Parathyroid adenoma (tissue), 2 donors: ENCODE results near the gene GTF2A1L.
"Not testable (repeated sequence)": the region's sequence is repeated elsewhere in the genome, so short reads cannot be mapped to it uniquely, and the experiment has no call there.

Experiments used
- H2AFZ ChIP-seq: fragments of 300-600 bp; sonication (generic); one replicate; pipeline ENCODE4 v1.7.0; 2017; ENCODE audit warnings: antibody characterized with exemption, mild to moderate bottlenecking
- H3K27ac ChIP-seq: fragments of 300-600 bp; sonication (generic); one replicate; pipeline ENCODE4 v1.7.0; 2017
- H3K27me3 ChIP-seq: fragments of 300-600 bp; sonication (generic); one replicate; pipeline ENCODE4 v1.7.0; 2017; ENCODE audit warnings: low read length; ENCODE audit not compliant: control insufficient read depth, insufficient read depth
- H3K36me3 ChIP-seq: fragments of 300-600 bp; sonication (generic); one replicate; pipeline ENCODE4 v1.7.0; 2017; ENCODE audit warnings: low read length; ENCODE audit not compliant: control insufficient read depth, insufficient read depth
- H3K4me1 ChIP-seq: fragments of 300-600 bp; sonication (generic); one replicate; pipeline ENCODE4 v1.7.0; 2017; ENCODE audit warnings: control low read depth
- H3K4me2 ChIP-seq: fragments of 300-600 bp; sonication (generic); one replicate; pipeline ENCODE4 v1.7.0; 2017; ENCODE audit warnings: low read length
- H3K4me3 ChIP-seq: fragments of 300-600 bp; sonication (generic); one replicate; pipeline ENCODE4 v1.7.0; 2017; ENCODE audit warnings: low read depth, low read length
- H3K79me2 ChIP-seq: fragments of 300-600 bp; sonication (generic); one replicate; pipeline ENCODE4 v1.7.0; 2017; ENCODE audit warnings: control low read depth
- H3K9ac ChIP-seq: fragments of 300-600 bp; sonication (generic); one replicate; pipeline ENCODE4 v1.7.0; 2017; ENCODE audit warnings: mild to moderate bottlenecking
- H3K9me3 ChIP-seq: fragments of 300-600 bp; sonication (generic); one replicate; pipeline ENCODE4 v1.7.0; 2017; ENCODE audit warnings: low read length; ENCODE audit not compliant: control insufficient read depth
- TF ChIP-seq, protein P1 (sequence below): fragments of 300-600 bp; sonication (generic); IDR thresholded peaks from one replicate; pipeline ENCODE4 v1.7.0; 2017; ENCODE audit warnings: antibody characterized with exemption, mild to moderate bottlenecking
- donor health status: primary hyperparathyroidism.

GTF2A1L gene

DNA sequence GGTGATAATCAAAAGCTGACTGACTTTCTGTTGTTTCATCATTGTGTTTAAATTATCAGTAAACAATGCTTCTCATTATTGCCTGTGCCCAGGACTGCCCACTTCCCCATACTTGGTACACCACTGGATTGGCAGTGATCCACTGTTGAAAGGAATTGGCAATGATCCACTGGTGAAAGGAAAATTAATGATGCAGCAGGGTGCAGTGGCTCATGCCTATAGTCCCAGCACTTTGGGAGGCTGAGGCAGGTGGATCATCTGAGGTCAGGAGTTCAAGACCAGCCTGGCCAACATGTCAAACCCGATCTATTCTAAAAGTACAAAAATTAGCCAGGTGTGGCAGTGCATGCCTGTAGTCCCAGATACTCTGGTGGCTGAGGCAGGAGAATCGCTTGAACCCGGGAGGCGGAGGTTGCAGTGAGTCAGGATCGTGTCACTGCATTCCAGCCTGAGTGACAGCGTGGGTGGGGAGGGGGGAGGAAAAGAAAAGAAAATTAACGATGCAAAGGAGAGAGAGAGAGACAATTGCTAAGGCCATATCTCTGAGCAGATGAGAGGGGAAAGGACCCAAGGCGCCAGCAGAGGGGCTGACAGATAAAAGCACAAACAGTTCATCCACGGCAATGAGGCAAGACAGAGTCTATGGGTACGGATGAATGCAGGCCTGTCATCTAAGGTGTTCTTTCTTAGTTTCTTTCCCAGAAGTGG is 10.2 kb upstream of the GTF2A1L start:
- Histone ChIP-seq H3K79me2 (no peaks in the 10 kb centered on the region), H3K27ac (no peak overlapping the region), H3K4me2 (no peak overlapping the region), H3K36me3 (no peaks in the 10 kb centered on the region), H2AFZ (no peak overlapping the region), H3K27me3 (no peaks in the 10 kb centered on the region), H3K9me3 (no peaks in the 10 kb centered on the region), H3K9ac (no peak overlapping the region), H3K4me3 (no peak overlapping the region), H3K4me1 (no peaks in the 10 kb centered on the region)
- TF ChIP-seq, protein P1, sequence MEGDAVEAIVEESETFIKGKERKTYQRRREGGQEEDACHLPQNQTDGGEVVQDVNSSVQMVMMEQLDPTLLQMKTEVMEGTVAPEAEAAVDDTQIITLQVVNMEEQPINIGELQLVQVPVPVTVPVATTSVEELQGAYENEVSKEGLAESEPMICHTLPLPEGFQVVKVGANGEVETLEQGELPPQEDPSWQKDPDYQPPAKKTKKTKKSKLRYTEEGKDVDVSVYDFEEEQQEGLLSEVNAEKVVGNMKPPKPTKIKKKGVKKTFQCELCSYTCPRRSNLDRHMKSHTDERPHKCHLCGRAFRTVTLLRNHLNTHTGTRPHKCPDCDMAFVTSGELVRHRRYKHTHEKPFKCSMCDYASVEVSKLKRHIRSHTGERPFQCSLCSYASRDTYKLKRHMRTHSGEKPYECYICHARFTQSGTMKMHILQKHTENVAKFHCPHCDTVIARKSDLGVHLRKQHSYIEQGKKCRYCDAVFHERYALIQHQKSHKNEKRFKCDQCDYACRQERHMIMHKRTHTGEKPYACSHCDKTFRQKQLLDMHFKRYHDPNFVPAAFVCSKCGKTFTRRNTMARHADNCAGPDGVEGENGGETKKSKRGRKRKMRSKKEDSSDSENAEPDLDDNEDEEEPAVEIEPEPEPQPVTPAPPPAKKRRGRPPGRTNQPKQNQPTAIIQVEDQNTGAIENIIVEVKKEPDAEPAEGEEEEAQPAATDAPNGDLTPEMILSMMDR: no peak

DNA sequence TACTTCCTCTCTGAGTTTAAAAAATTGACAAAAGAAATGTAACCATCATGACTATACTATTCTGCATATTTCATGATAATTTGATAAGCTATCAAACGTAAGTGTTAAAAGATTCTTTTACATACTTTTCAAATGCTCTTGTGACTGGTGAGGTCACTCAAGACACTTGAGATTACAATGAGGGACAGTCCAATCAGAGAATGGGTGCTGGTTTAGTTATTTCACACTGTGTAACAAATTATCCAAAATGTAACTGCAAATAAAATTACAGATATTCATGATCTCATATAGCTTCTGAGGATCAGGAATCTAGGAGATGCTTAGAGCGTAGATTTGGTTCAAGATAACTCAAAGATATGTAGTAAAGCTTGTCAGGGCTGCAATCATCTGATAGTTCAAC is 4.4 kb upstream of the GTF2A1L start:
- no peak overlapping the region for H3K4me3 ChIP-seq
- H3K27ac ChIP-seq: no peak overlapping the region
- no peaks in the 10 kb centered on the region for H3K9me3 ChIP-seq
- no peaks in the 10 kb centered on the region for H3K36me3 ChIP-seq
- H3K27me3 ChIP-seq: no peaks in the 10 kb centered on the region
- H3K79me2 ChIP-seq: no peaks in the 10 kb centered on the region
- TF ChIP-seq, protein P1: no peak
- no peaks in the 10 kb centered on the region for H3K4me1 ChIP-seq
- H3K4me2 ChIP-seq: no peak overlapping the region
- no peak overlapping the region for H2AFZ ChIP-seq
- no peak overlapping the region for H3K9ac ChIP-seq

DNA sequence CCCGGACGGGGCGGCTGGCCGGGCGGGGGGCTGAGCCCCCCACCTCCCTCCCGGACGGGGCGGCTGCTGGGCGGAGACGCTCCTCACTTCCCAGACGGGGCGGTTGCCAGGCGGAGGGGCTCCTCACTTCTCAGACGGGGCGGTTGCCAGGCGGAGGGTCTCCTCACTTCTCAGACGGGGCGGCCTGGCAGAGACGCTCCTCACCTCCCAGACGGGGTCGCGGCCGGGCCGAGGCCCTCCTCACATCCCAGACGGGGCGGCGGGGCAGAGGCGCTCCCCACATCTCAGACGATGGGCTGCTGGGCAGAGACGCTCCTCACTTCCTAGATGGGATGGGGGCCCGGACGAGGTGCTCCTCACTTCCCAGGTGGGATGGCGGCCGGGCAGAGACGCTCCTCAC is 3.1 kb upstream of the GTF2A1L start:
- H3K4me1 ChIP-seq, H3K9ac ChIP-seq, H3K27me3 ChIP-seq, H3K9me3 ChIP-seq, H3K36me3 ChIP-seq, H3K79me2 ChIP-seq, H3K4me3 ChIP-seq, H2AFZ ChIP-seq, H3K27ac ChIP-seq, H3K4me2 ChIP-seq: not testable (repeated sequence)

DNA sequence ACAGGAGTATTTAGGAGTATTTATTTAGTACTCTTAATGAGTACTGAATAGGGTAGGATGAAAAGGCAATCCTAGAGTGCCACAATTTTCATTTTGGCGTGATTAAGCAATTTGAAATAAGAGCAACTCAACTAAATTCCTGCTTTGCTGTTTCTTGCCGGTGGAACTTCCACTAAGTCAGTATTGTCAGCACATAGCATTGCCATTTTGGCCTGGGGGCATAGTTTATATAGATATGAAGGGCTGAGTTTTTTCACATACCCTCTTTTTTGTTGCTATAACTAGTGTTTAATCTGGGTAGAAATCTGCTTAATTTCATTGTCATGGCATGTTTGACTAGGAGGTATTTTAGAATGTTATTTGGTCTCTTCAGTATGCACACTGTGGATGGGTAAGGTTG is 1.9 kb downstream of the GTF2A1L start:
- Histone ChIP-seq H3K4me3 (no peak overlapping the region), H2AFZ (no peak overlapping the region), H3K9ac (no peak overlapping the region), H3K27me3 (no peaks in the 10 kb centered on the region), H3K79me2 (no peaks in the 10 kb centered on the region), H3K36me3 (no peaks in the 10 kb centered on the region), H3K9me3 (no peaks in the 10 kb centered on the region), H3K4me1 (no peaks in the 10 kb centered on the region), H3K4me2 (no peak overlapping the region), H3K27ac (no peak overlapping the region)
- TF ChIP-seq, protein P1: no peak

DNA sequence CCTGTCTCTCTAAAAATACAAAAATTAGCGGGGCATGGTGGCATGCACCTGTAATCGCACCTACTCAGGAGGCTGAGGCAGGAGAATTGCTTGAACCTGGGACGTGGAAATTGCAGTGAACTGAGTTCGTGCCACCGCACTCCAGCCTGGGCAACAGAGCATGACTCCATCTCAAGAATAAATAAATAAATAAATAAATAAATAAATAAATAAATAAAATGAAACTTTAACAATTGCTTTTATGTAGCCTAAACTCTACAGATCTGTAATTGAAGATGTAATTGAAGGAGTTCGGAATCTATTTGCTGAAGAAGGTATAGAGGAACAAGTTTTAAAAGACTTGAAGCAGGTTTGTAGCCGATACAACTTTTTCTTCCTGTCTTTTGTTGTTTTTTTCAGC is 2.9 kb downstream of the GTF2A1L start:
- Histone ChIP-seq H3K9ac (no peak overlapping the region), H3K79me2 (no peaks in the 10 kb centered on the region), H3K4me3 (no peak overlapping the region), H3K4me2 (no peak overlapping the region), H3K27me3 (no peaks in the 10 kb centered on the region), H2AFZ (no peak overlapping the region), H3K9me3 (no peaks in the 10 kb centered on the region), H3K4me1 (no peaks in the 10 kb centered on the region), H3K36me3 (no peaks in the 10 kb centered on the region), H3K27ac (no peak overlapping the region)
- TF ChIP-seq, protein P1: no peak

DNA sequence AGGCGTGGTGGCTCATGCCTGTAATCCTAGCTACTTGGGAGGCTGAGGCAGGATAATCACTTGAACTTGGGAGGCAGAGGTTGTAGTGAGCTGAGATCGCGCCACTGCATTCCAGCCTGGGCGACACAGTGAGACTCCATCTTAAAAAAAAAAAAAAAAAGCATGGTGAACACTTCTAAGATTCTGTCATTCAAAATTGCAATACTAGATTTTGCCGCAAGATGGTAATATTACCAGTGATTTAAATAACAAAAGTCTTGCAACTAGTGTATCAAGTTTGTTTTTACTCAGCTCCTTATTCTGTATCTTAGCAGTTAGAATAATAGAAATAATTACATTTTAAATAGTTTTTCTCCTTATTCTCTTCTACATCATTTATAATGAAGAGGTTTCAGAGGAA is 5.0 kb downstream of the GTF2A1L start:
- not testable (repeated sequence) for H3K9ac ChIP-seq, H3K27me3 ChIP-seq, H3K9me3 ChIP-seq, H3K4me3 ChIP-seq, H3K4me1 ChIP-seq, H3K36me3 ChIP-seq, H2AFZ ChIP-seq, H3K4me2 ChIP-seq, H3K27ac ChIP-seq, H3K79me2 ChIP-seq
